Effector CD4-positive, alpha-beta T cell (primary cell): ENCODE measurements around the gene PACS2.
"Not testable (repeated sequence)": the region's sequence is repeated elsewhere in the genome, so short reads cannot be mapped to it uniquely, and the experiment has no call there.

Source experiments
- DNase-seq: peaks from one replicate; pipeline ENCODE4 v3.0.0-alpha.2; 2020

PACS2 gene

DNA sequence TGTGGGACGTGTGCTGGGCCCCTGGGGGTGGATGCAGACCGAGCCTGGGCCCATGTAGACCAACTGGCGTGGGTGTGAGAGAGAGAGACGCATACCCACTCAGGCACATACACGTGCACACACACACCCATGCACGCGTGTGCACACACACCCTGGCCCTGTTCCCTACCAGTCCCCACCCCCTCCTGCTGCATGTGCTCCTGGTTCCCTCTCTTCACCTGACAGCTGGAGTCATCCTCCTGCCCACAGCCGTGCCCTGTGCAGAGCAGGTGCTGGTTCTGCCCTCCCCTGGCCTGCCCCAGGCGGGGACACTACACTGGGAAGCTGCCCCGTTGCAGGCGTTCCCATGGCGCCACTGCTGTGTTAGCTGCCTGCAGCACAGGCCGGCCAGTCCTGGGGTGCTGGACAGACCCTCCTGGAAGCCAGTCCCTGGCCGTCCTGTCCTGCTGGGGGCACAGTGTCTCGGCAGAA lies 18.5 kb downstream of the PACS2 start:
- DNase-seq, result no peak

DNA sequence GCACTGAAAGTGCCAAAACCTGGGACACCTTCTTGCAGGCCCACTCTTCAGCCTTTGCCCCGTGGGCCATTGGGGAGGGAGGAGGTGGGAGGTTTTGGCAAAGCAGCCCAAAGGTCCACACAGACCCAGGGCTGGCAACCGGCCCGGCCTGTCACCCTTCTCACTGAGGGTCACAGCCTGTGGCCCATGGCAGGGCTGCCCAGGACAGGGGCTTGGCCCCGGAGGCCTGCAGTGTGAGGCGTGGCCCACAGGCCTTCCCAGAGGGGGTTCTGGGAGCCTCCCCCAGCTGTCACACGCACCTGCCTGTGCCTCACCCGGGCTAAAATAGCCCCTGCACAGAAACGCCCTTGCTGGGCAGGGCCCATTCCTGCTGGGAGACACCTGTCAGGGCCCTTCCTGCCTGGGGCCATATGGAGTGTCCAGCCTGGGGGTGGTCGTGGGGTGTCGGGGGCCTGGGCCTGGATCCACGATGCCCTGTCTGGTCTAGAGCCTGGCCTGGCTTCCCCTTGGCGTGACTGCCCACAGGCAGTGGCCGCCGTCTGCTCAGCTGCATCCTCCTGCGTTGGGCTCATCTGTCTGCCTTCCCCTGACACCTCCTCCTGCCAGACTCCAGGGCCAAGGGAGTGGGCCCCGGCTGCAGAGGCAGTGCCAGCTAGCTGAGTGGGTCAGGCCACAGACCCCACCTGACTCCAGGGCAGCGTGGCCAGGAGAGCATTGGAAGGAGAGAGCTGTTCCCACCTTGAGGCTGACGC lies 19.2 kb downstream of the PACS2 start:
- no peak for DNase-seq

DNA sequence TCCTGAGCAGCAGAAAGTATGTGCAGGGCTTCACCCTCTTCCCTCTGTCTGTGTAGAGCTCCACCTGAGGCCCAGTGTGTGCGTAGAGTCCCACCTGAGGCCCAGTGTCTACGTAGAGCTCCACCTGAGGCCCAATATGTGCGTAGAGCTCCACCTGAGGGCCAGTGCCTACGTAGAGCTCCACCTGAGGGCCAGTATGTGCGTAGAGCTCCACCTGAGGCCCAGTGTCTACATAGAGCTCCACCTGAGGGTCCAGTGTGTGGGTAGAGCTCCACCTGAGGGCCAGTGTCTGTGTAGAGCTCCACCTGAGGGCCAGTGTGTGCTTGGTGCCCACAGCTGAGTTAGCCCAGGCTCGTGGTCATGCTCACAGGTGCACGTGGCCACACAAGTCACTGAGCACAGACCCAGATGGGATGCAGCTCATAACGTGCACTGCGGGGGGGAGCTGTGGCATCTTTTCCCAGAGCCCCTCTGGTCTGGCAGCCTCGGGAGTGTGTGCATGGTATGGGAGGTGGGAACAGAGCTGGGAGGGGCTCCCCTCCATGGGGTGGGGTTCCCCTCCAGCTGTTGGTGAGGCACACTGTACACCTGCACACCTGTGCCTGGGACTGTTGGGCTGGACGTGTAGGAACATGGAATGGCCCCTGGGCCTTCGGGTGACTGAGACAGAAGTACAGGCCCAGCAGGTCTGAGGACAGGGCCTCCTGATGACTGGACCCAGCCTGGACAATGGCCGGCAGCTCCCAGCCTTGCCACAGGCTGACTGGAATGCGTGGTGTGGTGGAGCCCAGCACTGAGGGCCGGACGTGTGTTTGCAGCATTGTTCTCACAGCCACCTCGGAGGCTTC lies 20.1 kb downstream of the PACS2 start:
- no peak for DNase-seq

DNA sequence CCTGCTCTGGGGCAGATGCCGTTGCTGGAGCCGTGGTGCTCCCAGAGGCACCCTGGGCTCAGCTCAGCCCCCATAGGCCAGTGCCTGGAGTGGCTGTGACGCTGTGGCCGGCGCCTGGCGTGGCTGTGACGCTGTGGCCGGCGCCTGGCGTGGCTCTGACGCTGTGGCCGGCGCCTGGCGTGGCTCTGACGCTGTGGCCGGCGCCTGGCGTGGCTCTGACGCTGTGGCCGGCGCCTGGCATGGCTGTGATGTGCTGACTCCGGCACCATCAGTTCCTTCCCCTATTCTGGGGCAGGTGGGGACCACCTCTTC lies 20.6 kb downstream of the PACS2 start:
- not testable (repeated sequence) for DNase-seq

DNA sequence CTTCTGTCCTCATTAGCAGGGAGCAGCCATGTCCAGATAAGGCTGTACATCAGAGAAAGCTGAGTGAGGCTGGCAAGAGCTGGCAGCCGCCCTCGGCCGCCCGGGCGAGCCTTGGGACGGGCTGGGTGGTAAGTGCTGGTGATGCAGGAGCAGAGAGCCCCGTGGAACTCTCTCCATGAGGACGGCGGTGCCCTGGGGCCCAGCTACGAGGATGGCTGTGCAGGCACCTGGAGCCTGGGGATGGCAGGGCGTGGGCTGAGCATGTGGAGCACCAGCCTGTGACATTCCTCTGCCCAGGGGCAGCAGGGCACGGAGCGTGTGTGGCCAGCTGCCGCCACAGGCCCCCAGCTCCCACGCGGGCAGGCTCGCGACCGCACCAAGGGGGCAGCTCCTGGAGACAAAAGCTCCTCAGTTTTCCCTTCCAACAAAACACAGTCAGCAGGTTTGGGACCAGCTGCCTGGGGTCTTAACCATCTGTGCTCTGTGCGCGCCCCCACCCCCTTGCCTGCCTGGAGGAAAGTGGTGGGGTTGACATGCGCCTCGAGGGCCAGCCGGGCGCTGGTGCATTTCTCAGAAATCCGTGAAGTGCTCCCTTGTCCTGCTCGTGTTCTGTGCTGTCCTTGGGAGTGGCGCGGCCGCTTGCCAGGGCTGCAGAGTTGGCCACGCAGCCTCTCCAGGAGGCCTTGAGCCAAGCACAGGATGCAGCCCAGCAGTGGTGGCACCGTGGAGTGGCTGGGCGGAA lies 21.4 kb downstream of the PACS2 start:
- DNase-seq, result no peak

DNA sequence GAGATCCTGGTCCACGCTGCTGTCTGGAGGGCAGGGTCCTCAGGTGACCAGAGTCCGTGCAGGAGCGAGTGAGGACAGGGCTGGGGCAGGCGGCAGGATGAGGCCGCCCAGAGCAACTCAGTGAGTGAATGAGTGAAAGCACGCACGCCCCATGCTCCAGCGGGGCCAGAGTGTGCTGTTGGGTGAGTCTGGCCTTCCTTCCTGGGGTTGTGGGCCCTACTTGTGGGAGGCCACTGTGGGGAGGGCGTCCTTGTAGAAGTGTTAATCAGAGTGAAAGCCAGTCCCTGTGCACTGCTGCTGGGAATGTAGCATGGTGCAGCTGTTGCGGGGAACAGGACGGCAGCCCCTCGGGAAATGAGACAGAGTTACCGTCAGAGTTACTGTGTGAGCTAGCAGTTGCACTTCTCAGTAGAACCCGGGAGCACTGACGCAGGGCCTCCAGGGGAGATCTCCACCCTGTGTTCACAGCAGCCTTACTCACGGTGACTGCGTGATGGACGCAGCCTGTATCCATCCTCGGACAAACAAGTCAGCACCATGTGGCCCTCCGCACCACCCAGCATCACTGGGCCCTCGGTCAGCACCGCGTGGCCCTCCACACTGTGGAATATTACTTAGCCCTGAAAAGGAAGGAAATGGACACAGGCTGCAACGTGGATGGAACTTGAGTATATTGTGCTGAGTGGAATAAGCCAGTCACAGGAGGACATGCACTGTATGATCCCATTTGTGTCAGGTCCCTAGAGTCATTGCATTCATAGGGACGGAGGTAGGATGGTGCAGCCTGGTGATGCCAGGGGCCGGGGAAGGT lies 22.1 kb downstream of the PACS2 start:
- no peak for DNase-seq

DNA sequence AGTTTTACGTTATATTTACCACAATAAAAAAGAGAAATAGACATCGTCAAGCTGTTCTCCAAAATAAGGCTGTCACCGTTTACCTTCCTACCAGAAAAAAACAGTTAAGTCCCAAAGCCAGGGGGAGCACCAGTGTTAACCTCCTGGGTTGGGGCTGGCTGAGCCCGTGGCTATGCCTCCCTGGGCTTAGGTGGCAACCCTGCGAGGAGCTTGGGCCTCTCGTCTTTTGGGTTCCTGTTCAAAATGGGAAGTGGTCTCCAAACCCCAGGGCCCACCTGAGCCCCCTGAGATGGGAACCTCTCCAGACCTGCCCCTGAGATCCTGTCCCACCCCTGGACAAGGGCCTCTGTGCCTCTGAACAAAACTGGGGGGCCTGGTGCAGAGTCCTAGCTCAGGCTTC lies 22.9 kb downstream of the PACS2 start:
- no peak for DNase-seq

DNA sequence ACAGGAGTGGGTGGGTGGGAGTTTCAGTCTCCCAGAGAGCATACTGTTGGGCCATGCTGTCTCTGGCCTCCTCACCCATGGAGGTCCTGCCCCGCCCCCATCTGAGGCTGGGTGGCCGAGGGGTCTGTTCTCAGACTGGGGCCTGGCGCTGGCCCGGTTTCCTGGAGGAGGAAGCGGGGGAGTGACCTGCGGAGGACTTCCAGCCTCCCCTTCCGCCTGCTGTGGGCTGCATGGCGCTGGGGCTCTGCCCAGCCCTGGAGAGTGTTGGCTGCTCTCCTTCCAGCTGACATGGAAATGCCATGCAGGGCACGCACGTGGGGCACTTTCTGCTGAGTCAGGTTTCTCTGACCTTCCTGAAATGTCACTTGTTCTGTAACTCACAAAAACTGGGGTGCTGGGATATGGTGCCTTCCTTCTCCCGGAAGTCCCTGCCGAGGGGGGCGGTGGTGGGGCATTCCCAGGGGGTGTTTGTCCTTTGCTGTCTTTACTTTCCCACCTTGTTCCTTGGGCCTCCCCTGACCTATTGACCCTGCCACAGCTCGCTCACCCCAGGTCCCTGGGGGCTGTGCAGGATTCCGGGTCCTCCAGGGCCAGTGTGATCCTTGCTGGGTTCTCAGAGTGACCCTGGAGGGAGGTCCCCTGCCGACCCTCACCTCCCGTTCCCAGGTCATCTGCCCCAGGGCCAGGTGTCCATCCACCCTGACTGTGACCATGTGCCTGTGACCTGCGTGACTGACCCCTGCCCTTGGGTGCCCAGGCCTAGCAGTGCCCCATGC lies 23.6 kb downstream of the PACS2 start:
- DNase-seq, result no peak

DNA sequence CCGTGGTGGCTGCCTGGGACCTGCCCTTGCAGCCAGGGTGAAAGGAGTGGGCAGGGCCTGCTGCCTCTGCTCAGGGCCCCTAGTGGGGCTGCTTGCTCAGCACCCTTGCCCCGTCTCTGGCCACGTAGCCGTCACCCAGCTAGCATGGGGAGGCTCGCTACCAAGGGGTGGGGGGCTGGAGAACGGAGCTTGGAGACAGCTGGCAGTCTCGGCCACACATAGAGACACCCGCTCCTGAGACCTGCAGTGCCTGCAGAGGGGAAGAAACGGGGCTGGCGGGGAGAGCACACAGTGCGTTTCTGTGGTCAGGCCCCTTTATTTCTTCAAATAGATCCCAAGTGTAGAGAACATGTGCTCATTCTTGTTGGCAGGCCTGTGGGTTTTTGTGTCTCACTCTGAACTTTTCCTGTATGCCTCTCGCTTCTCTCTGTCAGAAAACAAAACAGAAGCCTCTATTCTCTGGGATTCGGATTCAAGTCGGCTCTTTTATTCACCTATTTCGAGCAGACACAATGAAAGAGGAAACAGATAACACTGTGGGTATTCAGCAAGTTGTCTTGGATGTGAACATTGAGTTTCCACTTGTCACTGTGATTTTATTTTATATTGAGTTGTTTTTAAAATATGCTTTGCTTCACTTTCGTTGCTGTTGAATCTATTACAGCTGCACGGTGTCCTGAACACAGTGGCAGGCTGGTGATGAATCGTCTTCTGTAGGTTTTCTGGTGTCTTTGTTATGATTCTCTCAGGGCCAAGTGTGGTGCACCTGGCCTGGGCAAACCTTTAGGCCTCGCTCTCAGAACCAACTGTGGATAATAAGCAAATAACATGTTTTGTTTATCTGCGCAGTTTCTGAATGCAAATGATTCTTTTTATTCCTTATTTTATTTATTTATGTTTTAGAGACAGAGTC lies 26.5 kb downstream of the PACS2 start:
- no peak for DNase-seq

DNA sequence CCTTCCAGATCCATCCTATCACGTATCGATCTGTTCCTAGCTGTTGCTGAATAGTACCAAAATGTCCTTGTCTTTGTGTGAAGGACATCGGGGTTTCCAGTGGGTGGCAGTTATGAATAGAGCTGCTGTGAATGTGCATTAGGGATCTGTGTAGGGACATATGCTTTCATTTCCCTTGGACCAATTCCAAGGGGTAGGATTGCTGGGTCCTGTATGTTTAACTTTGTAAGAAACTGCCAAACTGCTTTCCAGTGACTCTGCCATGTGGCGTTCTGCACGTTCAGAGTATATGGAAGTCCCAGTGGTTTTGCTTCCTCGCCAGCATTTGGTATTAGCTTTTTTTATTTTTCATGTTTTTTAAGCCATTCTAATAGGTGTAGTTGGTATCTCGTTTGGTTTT lies 28.6 kb downstream of the PACS2 start:
- DNase-seq, result no peak

DNA sequence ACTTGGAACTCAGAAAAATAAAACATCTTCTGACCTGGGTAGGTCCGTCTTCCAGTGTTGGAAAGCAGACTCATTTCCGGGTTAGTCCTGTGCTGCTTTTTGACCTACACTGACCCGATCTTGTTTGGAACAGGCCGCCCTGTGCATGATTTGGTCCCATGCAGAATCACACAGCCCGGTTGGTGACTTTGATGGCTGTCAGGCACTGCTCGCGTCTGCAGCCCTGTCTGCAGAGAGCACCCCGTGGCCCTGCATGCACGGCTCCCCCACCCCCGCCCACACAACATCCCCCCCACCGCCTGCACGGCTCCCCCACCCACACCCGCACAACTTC lies 31.6 kb downstream of the PACS2 start:
- no peak for DNase-seq

DNA sequence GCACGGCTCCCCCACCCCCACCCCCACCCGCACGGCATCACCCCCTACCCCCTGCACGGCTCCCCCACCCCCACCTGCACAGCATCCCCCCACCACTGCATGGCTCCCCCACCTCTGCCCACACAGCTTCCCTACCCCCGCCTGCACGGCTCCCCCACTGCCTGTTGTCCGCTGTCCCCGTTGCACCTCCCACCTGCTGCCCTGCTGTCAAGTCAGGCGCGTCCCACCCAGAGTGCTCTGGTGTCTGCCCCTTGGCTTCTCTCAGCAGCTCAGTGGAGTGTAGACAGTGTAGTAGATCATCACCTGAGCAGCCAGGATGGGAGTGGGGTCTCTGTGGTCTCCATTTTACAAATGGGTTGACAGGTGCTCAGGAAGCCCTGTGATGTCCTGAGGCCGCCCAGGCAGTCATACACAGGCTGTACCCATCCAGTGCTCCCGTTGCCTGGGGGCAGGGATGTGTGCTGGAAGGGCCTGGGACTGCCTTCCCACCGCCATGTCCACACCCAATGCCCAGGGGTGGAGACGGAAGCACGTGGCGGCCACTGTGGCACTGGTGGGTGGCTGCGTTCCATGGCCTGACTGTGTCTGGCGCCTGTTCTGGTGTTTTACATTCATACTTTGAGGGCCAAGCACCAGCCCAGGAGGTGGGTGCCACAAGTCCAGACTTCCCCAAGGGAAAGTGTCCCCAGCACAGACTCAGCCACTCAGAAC lies 32.5 kb downstream of the PACS2 start:
- no peak for DNase-seq

DNA sequence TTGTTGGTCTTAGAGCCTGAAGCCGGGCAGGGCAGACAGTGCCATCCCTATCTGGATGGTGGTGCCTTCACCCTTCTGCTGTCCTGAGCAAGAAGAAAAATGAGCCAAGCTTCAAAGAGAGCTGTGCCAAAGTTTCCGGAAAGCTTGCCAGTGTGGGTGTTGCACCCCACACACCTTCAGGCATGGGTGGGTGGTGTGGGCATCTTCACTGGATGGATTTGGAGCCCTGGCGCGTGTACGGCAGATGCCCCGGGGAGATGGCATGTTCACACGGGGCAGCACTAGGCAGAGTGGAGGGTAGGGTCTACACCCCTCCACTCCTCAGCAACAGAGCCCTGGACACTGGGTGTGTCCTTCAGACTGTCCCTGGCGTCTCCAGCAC lies 33.0 kb downstream of the PACS2 start:
- no peak for DNase-seq

DNA sequence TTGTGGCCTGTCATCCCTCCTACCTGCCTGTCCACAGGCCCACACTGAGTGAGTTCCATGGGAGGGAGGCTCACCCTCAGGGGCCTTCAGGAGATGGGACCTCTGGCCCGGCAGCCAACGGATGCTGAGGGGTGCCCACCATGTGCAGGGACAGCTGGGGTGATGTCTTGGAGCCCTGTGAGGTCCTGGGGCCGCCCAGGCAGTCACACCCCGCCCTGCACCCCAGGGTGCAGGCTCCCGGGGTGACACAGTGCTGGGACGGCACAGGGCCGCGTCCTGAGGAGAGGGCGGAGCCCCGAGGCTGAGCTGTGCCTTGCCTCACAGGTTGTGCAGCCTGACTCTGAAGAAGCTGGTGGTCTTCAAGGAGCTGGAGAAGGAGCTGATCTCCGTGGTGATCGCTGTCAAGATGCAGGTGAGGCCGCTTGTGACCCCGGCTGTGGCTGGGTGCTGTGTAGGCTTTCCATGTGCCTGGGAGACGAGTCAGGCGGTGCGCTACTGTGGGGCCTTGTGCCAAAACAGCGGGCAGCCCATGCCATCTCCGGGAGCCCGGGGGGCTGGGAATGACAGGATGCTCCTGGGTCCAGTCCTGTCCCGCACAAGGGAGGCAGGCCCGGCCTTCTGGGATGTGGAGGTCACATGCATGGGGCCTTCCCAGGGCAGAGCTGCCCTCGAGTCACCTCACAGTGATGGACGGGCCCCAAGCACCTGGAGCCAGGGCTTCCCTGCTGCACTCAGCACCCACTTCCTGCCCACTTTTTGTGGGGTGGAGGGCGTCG lies 33.8 kb downstream of the PACS2 start:
- no peak for DNase-seq

DNA sequence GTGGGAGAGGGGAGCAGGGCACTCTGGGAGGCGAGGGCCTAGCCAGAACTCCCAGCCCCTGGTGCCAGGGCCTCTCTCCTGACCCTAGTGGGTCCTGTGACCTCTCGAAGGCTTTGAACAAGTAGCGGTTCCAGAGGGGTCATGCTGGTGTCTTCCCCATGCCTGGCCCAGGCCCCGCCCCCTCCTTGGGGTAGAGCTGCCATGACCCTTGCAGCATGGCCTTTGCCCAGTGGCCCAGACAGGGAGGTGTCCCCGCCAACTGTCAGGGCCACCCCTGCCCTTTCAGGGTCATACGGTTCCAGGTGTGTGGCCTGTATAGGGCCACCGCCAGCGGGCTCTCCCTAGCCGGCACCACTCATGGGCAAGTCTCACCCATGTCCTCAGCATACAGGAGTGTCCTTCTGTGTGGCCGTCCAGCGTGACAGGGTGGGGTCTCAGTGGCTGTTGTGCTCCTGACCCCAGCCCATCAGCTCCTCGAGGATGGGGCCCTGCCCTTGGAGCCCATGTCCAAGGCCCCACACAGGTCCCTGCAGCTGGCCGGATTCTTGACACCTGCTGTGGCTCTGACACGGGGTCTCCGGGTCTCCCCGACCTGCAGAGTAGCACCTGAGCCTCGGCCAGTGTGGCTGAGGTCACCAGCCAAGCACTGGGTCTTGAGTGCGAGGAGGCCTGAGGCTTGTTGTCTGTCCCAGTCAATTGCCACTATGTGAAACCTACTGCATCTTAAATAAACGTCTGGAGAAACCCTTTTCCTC lies 34.6 kb downstream of the PACS2 start:
- no peak for DNase-seq

DNA sequence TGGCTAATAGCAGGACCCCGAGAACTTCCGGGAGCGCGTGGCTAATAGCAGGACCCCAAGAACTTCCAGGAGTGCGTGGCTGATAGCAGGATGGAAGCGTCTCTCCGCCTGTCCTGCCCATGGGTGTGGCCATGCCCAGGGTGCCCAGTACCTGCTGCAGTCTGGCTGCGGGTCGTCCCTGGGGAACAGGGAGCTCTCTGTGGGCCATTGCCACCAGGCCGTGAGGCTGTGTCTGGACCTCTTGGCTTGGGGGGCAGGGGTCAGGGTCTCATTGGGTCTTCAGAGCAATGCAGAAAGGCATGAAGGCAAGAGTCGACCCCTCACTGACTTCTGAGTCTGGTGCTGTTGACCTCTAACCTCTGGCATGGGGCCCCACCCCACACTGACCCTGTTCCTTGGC lies 35.4 kb downstream of the PACS2 start:
- no peak for DNase-seq

DNA sequence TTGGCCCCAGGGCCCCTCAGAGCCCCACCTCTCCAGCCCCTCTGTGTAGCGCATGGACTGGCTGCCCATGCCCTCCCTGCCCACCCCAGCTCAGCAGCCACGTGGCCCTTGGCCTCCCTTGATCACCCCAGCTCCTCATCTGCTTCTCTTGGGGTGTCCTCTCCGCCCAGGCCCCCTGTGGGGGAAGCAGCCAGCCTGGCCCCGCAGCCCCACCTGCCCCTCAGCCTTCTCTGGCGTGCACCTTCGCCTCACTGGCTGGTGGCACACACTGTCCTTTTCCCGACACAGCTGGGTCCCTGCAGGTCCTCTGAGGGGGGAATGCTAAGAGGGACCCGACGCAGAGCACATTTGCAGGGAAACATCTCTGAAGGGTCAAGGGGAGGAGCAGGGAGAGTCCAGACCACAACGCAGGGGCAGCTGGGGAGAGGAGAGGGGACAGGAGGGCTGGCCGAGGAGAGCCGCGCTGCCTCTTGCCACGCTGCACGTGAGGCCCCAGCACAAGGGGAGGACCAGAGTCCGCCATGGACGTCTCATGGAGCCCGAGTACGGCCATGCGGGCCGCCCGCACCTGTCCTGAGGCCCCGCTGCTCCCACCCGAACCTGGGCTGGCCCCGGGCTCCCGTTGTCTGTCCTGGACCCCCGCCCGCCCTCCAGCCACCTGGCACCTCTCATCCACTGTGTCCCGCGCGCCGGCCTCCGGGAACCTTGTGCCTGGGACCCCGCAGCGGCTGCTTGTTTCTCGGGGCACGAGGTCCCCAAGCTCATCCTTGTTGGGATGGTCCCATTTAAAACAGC lies 36.1 kb downstream of the PACS2 start:
- no peak for DNase-seq

DNA sequence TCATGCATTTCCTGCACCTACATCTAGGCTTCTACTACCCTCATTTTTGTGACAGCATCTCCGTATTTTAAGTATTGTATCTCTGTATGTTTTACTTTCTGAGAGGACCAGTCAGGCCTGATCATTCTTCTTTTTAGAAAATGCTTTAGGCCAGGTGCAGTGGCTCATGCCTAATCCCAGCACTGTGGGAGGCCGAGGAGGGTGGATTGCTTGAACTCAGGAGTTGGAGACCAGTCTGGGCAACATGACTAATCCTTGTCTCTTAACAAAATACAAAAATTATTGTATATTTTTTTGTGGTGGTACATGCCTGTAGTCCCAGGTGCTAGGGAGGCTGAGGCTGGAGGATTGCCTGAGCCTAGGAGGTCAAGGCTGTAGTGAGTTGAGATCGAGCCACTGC lies 36.9 kb downstream of the PACS2 start:
- no peak for DNase-seq
